HepG2 (cell line): ENCODE data around the gene PPIA. TPM values are rescaled to one million over a fixed set of nuclear protein-coding genes. Genes with fewer than 3 reads are reported as not detected.
A peak's percentile ranks its signal among the peaks of the same experiment; 100 is the strongest.

Source experiments
- CTCF ChIP-seq: sonication (generic); formaldehyde crosslinking; IDR thresholded peaks from 2 replicates; pipeline ENCODE4 v1.5.0; 2020; ENCODE audit warnings: mild to moderate bottlenecking, missing genetic modification reagents, moderate library complexity
- SOX6 ChIP-seq, 2 experiments: fragments of 450-650 bp in 1 of 2; sonication (generic) in 1 of 2; formaldehyde crosslinking in 1 of 2; IDR thresholded peaks; 2 replicates each; pipeline versions ENCODE4 v1.4.0 to v1.6.1; 2017 to 2020; ENCODE audit warnings: antibody characterized with exemption in 1 of 2, mild to moderate bottlenecking in 1 of 2, missing genetic modification reagents in 1 of 2
- ZFP36L1 ChIP-seq: sonication (generic); formaldehyde crosslinking; IDR thresholded peaks from 2 replicates; pipeline ENCODE4 v1.8.0; 2022; ENCODE audit warnings: mild to moderate bottlenecking, missing genetic modification reagents, moderate library complexity
- ZNF280B ChIP-seq: sonication (generic); formaldehyde crosslinking; IDR thresholded peaks from 2 replicates; pipeline ENCODE4 v1.5.0; 2020; ENCODE audit warnings: missing genetic modification reagents, mild to moderate bottlenecking, borderline replicate concordance
- ZNF512B ChIP-seq: sonication (generic); formaldehyde crosslinking; IDR thresholded peaks from 2 replicates; pipeline ENCODE4 v1.5.1; 2020; ENCODE audit warnings: missing genetic modification reagents, mild to moderate bottlenecking, borderline replicate concordance
- ZNF564 ChIP-seq: sonication (generic); formaldehyde crosslinking; IDR thresholded peaks from 2 replicates; pipeline ENCODE4 v1.8.1; 2023; ENCODE audit warnings: mild to moderate bottlenecking, missing genetic modification reagents
- polyA plus RNA-seq, 8 experiments: library from polyadenylated mRNA; depleted of rRNA in 3 of 8; stranded (reverse) in 7 of 8; unstranded in 1 of 8; fragments of >200 nt; fragmentation: Illumina TruSeq in 4 of 8; extraction: Trizol in 4 of 8; gene quantifications; 2 replicates each; pipeline versions ENCODE4 v1.2.1 to v1.2.3, GENCODE V29; 2011 to 2016; ENCODE audit warnings: low read depth in 4 of 8, missing spikeins in 1 of 8, mixed read lengths in 1 of 8; ENCODE audit not compliant: insufficient read depth in 1 of 8
- total RNA-seq, 5 experiments: library from RNA; depleted of rRNA; stranded (reverse); fragments of >200 nt; fragmentation: Illumina TruSeq; extraction: Trizol; gene quantifications; 2 replicates each; pipeline ENCODE4 v1.2.3, GENCODE V29; 2016; ENCODE audit warnings: low read depth in 1 of 5

The PPIA gene
- total and polyA plus RNA-seq, 2 of the 13 experiments (the other 11 are each of a cell fraction or from before 2014, with no cell fraction given): 2,268 to 3,010 TPM

GRCh38 chr7:44750921-44751571 is 45.4 kb upstream of the PPIA start (continued):
- TF ChIP-seq ZNF512B (CRISPR knock-in tag) (no peak), SOX6 (IDR thresholded peaks at IDR 0.05) (no peak), SOX6 (CRISPR knock-in tag; IDR thresholded peaks at IDR 0.05) (no peak), CTCF (CRISPR knock-in tag) (no peak), ZFP36L1 (CRISPR knock-in tag) (no peak), ZNF564 (CRISPR knock-in tag) (no peak), ZNF280B (0 out of 2 replicates have a peak, but pooled peaks have one; percentile 27)
